GM18519 (cell line): Measurements from ENCODE around the gene ARFIP1.

Experiments
- ATAC-seq: cut with Tn5 transposase; IDR thresholded peaks from one replicate; pipeline ENCODE4 v1.9.1; 2021; ENCODE audit warnings: mild to moderate bottlenecking, moderate library complexity; ENCODE audit not compliant: unreplicated experiment, low FRiP score

Gene ARFIP1

DNA sequence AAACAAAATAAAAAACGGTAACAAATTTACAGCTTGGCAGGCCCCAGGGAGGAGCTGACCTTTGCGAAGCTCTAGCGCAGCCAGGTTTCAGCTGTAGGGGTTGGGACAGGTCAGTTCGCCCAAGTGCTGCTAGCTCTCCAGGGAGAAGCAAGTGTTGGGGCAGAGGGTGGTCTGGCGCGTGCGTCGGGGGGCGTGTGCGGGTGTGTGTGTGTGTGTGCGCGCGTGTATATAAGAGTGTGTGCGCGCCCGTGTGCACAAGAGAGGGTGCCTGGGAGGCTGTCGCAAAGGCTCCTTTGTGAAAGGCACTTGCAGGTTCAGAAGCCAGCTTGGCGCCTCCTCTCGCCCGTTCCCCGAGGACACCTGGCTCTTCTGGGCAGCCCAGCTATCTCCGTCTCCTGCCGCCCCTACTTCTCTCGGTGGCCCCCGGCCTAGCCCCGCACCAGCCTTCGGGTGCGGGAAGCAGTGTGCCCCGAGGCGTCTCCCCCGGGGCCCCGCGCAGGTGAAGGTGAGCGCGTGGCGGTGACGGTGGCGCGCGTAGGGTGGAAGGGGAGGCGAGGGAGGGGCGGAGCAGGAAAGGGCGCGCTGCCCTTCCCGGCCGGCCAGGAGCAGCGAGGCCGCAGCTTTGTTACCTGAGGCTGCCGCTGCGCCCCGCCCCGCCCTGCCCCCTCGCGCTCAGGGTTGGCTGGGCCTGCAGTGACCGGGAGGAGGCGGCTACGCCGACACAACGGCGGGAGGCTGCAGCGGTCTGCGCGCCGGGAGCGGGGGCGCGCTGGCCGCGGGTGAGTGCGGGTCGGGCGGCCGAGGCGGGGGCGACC lies 156.1 kb downstream of the ARFIP1 start, which contains the start of gene FHDC1:
Gene FHDC1, plus strand, starts transcription at position 693 of the 815 bp plus-strand sequence. CDS start 6,735 bp downstream, outside the sequence.
- no peak for ATAC-seq

DNA sequence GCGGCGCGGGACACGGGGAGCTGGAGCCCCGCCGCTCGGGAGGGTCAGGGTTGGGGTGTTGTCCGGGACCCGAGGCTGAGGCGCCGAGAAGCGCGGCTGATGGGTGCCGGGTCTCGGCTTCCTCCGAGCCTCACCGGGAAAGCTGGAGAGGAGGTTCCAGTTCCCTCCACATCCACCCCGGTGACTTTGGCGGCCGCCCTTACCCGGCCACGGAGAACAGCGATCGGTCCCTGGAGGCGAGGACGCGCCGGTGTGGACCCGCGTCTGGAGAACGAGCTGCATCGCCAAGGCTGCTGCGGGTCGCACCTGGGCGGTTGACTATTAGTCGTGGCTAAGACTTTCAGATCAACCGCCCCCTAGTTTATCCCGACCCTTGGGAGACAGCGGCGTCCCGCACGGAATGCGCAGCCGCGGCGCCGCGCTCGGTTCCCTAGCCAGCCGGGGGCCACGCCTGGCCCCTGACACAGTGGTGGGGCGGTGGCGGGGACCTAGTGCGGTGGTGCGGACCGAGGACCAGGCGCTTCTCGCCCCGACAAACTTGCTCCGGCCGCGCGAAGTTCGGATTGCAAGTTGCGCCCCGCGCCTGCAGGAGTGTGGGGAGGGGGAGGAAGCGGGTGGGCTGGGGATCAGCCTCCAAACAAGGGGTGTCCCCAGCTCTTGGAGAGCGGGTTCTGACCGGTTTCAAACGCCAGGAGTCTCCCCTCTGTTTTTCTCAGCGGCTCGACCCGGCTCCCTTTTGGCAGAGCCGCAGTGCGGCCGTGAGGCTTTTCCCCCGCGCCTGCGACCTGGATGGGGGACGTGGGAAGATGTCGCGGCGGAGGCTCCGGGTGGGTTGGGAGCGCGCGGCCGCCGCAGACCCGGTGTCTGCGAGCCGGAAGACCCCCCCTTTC lies 156.9 kb downstream of the ARFIP1 start:
- ATAC-seq = no peak

DNA sequence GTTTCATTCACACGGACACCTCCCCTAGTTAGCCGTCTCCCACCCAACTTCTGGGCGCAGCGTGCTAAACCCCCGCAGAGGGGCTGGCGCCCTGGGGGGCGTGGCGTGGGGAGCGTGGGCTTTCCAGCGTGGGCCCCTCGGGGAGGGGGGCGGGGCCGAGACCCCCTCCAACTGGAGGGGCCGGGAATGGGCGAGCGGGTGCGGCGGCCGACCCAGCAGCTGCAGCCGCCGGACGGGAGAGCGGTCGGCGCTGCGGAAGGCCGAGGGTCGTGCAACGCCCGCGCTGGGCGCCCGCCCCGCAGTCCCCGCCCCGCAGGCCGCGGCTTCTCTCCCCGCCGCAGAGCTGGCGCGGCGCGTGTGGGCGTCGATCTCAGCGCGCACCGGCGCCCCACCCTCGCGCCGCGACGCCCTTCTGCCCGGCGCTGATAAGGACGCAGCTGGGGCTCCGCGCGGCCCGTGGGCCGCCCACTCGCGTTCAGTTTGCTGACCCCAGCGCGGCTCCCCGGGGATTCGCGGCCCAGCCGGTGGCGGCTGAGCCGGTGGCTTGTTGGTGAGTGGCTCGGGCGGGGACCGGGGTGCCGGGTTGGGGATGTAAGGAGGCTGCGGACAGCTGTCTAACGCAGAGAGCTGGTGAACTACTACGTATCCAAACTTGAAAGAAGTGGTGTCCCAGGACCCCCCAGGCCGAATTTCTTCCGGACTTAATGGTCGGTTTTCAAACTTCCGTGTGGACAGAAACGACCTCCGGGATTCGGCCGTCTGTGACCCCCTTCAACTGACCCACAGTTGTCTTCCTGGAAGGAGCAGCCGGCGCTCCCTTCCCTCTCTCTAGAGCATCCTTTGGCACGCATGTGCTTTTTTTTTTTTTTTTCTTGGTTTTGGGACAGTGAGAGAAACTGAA lies 157.8 kb downstream of the ARFIP1 start:
- ATAC-seq = no peak

DNA sequence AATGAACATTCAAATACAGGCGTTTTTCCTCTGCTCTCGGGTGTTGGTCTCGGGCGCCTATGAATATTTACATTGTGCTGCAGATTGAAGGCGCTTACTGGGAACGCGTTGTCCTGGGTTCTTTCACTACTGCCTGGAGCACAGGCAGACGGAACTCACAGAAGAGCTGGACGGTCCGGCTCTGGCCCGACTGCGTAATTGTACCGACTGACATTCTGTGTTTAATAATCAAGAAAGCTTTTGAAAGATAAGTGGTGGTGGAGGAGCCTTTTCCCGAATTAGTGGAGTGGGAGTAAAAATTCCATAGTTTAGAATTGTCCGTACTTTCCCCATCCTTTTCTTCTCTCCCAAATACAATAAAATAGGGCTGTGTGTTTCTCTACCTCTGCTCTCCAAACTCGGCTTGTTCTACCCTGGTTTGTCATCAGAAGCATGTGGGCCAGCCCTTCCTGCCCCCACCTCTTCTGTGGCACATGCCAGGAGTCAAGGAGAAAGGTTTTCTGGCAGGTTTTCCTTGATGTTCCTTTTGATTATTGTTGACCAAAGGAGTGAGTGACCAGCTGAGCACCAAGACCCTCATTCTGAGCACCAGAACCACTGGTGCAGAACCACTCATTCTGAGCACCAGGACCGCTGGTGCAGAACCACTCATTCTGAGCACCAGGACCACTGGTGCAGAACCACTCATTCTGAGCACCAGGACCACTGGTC lies 158.6 kb downstream of the ARFIP1 start:
- ATAC-seq = no peak

- ATAC-seq = no peak
These were observed 159.9 kb downstream of the ARFIP1 start for GRCh38 chr4:152939621-152940020.

- no peak for ATAC-seq
These were observed 160.7 kb downstream of the ARFIP1 start for GRCh38 chr4:152940461-152940860.

DNA sequence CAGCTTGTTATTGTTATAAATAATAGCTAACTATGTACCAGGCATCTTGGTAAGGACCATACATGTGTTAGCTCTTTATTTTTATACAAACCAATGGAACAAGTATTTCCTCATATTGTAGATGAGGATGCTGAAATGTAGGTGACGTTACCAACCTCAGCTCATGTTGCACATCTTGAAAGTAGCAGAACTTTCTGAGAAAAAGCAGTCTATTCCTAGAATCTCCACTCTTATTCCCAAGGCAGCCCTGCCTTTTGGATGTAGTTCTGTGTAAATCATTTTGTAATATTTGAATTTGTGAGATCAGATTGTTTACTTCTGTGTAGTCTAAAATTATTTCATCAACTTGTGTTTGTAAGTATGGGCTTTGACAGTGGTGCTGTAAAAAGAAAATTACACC lies 161.7 kb downstream of the ARFIP1 start:
- no peak for ATAC-seq

- ATAC-seq = no peak
These were observed 162.6 kb downstream of the ARFIP1 start for GRCh38 chr4:152942346-152942745.

DNA sequence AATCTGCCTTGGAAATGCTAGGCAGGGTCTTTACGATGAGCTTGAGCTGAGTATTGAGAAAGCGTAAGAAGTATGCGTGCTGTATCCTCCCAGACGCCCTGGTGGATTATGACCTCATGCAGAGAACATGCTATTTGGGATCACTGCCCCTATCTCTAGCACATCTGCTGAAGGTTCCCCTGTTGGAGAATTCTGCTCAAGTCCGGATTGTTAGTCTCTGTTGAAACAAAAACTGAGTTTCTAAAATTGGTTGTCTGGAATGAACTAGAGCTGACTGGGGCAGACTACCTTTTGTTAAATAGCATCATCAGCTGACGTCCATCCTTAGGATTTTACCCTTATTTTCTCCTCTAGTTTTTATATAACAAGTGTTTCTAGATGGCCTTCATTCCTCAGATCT lies 163.9 kb downstream of the ARFIP1 start:
- ATAC-seq = no peak

DNA sequence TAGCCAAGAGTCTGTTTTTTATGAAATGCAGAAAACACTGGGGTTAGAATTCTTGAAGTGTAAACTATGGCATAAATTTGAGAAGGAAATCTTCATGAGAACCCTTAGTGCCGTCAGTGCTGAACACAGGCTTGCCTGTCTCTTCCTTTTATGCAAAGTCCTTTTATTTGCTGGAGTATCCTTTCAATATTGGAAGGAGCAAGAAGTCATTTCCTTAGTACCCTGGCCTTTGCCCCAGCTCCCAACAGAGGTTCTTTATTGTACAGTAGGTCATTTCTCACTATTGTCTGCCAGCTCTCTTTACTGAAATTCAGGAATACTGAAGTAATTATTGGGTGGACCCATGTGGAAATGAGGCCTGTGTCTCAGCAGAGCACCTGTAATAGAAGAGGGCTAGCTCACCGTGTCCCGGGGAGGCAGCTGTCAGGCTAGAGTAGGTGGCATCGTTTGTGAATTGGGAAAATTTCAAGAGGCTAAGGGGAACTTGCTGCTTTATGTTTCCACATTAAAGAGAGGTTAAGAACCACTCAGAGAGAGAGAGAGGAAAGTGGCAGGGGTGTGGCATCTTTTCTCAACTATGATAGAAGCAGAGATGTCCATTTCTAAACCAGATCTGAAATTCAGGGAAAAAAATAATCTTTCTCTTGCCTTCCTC lies 165.0 kb downstream of the ARFIP1 start:
- ATAC-seq = no peak

GRCh38 chr4:152945639-152946038 lies 165.9 kb downstream of the ARFIP1 start:
- no peak for ATAC-seq

GRCh38 chr4:152946446-152946845 lies 166.7 kb downstream of the ARFIP1 start:
- no peak for ATAC-seq

DNA sequence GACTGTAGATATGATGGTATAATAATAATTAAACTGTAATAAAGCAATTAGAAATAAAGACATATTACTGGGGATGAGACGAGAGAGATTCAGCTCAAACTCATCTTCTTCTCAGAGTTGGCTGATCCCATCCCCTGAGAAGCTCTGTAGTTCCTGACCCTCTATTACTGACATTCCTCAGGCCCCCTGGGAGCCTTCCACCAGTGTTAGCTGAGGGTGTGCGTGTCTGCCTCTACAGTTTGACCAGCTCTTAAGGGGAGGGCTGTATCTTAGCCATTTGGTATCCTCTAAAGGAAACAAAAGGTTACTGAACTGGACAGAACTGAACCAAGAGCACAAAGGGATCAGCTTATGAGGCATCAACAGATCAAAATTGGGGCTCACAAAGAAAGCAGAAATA lies 167.6 kb downstream of the ARFIP1 start:
- ATAC-seq = no peak

- ATAC-seq = no peak
These were observed 170.2 kb downstream of the ARFIP1 start for GRCh38 chr4:152949930-152950329.

DNA sequence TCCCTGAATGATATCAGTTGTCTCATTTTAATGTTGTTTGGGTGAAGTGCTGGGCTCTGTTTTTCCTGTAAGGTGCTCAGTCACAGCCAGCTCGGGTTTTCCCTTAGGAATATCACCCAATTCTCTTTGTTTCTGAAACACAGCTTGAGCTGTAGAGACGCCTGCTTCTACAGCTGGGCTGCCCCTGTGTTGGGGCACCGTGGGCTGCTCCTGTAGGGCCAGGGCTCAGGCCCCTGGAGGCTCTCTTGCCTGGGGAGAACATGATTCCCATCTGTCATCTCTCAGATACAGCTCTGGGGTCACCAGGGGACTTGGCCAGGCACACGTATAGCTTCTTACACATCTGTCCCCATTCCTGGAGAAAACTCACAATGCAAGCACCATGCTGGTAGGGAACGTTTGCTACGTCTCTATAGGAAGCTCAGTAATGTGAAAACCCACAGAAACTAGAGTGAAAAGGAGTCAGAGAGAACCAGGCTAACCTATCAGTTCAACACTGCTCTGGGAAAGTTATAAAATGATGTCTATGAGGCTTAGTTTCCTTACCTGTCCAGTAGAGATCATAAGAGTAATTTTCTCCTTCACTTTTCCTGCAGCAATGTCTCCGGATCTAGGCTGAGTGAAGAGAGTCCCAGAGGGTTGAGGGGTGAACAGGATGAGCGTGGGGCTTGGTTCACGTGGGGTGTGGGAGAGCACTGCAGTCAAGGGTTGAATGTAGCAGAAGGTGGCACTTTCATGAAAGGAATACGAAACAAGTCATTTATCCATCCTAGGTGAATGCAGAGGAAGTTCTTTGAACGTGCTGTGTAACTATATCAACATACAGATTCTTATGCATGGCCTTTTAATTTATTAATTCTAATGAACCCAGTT lies 170.9 kb downstream of the ARFIP1 start:
- no peak for ATAC-seq

GRCh38 chr4:152951348-152951747 lies 171.6 kb downstream of the ARFIP1 start:
- no peak for ATAC-seq

- no peak for ATAC-seq
These were observed 173.8 kb downstream of the ARFIP1 start for GRCh38 chr4:152953514-152953913.

DNA sequence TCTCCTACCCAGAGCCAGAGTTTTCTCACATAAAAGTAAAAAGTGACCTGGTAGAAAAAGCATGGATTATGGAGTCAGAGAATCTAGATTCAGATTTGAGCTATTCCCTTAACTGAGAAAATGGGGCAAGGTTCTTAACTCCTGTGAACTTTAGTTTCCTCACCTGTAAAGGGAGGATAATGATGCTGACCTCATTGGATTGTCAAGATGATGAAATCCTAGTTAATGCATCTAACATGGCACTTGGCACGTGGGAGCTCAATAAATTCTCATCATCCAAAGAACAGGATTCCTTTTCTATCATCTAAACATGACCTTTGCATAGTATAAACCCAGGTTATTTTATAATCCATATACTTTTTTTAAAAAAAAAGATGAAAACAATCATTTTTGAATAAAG lies 175.0 kb downstream of the ARFIP1 start:
- no peak for ATAC-seq
